ENCODE data around the gene STRIP2. TPM values are rescaled to one million over a fixed set of nuclear protein-coding genes. Genes with fewer than 3 reads are reported as not detected.
"Not testable (repeated sequence)": the region's sequence is repeated elsewhere in the genome, so short reads cannot be mapped to it uniquely, and the experiment has no call there.

The STRIP2 gene
- total RNA-seq, 3 donors from 2014 or later (not counting 1 experiment from before 2014, with no cell fraction given), result 1.7 to 2.3 (median 2.1) TPM

DNA sequence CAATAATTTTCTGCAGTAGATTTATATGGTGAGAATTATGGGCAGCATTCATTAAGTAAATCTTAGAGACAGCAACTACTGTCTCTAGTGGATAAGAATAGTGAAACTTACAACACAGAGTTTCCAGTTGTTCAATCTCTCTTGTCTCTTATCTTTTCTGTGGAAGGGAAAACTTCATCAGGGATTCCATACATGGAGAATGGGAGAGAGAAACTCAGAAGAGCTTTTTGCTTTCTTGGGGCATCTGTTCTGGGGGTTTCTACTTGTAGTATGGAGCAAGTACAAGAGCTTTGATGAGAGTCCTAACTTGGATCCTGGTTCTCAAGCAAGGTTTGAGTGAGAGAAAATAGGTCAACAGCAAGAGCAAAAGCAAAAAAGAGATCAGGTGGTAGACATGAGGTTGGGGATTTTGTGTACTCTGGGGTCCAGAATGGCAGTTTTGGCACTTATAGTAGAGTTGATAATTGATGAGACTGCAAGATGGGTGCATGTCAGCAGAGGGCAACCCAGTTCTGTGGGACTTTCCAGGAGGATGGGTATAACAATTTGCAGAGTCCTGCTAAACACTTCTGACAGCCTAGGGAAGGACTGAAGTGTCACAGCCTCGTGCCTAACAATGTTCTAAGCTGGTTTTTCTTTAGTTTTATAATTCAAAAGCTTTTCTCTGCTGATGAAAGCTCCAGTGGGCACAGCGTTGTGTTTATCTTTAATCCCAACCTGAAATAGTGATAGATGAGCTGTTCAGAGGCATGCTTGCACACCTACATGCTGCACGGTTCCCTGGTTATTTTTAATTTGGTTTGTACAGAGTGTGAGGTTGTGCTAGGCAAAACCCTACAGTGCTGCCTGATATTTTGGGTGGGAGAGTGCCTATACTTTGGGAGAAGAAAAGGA, 32.0 kb upstream of the STRIP2 start:
- intact Hi-C loops (cut with micrococcal nuclease), result loop anchor here (1.0 kb wide), 1 partner anchor 70 kb away; no protein-coding TSS in a partner anchor
- Histone ChIP-seq H3K4me1 (ENCODE audit: control insufficient read depth, insufficient read depth, low read length) (no peaks in the 10 kb centered on the region), H3K4me3 (ENCODE audit: low read length) (no peak overlapping the region), H3K27me3 (ENCODE audit: control insufficient read depth, insufficient read depth, low read length) (no peaks in the 10 kb centered on the region), H3K27ac (ENCODE audit: low read length) (no peak overlapping the region), H3K36me3 (ENCODE audit: control insufficient read depth, insufficient read depth, low read length) (peaks cover 17% of the 10 kb centered on the region), H3K9me3 (ENCODE audit: control insufficient read depth, insufficient read depth, low read length) (no peaks in the 10 kb centered on the region)
- 82% methylated on average over 3 of the region's 3 CpGs for whole genome bisulfite sequencing (ENCODE audit: insufficient coverage)
- H3K9me3 Mint-ChIP-seq, result no peaks in the 10 kb centered on the region
- no peaks in the 10 kb centered on the region for H3K36me3 Mint-ChIP-seq
- H3K27ac Mint-ChIP-seq, result no peak overlapping the region
- H3K4me3 Mint-ChIP-seq, result no peak overlapping the region
- H3K27me3 Mint-ChIP-seq (ENCODE audit: low read depth in 2 of 2), result no peaks in the 10 kb centered on the region
- DNase-seq (peak in 1 of 2 donors; percentile 32), ATAC-seq (peak in 2 of 3 donors; percentile 64 to 68)
- TF ChIP-seq CTCF (IDR thresholded peaks at IDR 0.05), result peak; percentile 19
- peaks cover 0 to 6% of the 10 kb centered on the region in 2 donors for H3K4me1 Mint-ChIP-seq

DNA sequence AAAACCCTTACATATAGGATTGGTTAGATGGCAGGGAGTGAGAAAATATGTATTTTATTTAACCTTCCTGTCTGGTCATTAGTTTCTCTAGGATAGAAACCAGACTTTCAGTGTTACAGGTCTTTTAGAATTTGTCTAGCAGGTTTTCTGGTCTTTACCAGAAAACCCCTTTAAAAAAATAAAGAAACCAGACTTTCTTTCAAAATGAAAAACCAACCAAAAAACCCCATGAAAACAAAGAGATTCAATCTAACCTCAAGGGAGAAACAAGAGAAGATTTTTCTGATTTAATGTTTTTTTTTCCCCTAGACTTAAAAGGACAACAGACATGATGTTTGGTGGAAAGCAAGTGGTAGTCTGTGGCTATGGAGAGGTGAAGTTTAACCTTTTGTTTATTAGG, 28.7 kb upstream of the STRIP2 start:
- Mint-ChIP-seq H3K9me3 (no peaks in the 10 kb centered on the region), H3K4me1 (peaks cover 0 to 6% of the 10 kb centered on the region in 2 donors), H3K27ac (no peak overlapping the region), H3K4me3 (no peak overlapping the region), H3K36me3 (peaks cover 6% of the 10 kb centered on the region), H3K27me3 (ENCODE audit: low read depth in 2 of 2) (no peaks in the 10 kb centered on the region)
- ATAC-seq (no peak), DNase-seq (no peak)
- intact Hi-C loops (cut with micrococcal nuclease), result no loop called here
- no peaks in the 10 kb centered on the region for H3K4me1 ChIP-seq (ENCODE audit: control insufficient read depth, insufficient read depth, low read length)
- H3K36me3 ChIP-seq (ENCODE audit: control insufficient read depth, insufficient read depth, low read length), result peaks cover 17% of the 10 kb centered on the region
- no peak overlapping the region for H3K27ac ChIP-seq (ENCODE audit: low read length)
- no peaks in the 10 kb centered on the region for H3K9me3 ChIP-seq (ENCODE audit: control insufficient read depth, insufficient read depth, low read length)
- no peak for TF ChIP-seq CTCF (IDR thresholded peaks at IDR 0.05)
- H3K4me3 ChIP-seq (ENCODE audit: low read length), result no peak overlapping the region
- H3K27me3 ChIP-seq (ENCODE audit: control insufficient read depth, insufficient read depth, low read length), result no peaks in the 10 kb centered on the region

DNA sequence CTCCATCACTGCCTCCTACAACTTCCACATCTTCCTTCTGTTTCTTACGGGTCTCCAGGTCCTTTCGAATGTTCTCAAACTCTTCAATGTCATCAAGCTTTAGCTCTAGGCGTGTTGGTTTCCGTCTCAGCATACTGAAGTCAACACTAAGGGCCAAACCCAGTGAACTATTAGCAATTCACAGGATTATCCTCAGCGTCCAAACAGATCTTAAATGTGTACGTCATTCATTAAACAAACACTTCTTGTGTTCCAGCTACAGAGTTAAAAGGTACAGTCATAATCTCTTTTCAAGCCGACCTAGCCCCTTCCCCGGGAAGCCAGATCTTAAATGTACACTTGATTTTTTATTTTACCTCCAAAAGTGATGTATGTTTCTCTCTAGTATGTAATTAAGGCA, 24.0 kb upstream of the STRIP2 start:
- H3K4me3 Mint-ChIP-seq; H3K27me3 Mint-ChIP-seq (ENCODE audit: low read depth in 2 of 2); intact Hi-C loops (cut with micrococcal nuclease); H3K4me3 ChIP-seq (ENCODE audit: low read length); H3K27me3 ChIP-seq (ENCODE audit: control insufficient read depth, insufficient read depth, low read length); DNase-seq; ATAC-seq; H3K4me1 Mint-ChIP-seq; H3K27ac ChIP-seq (ENCODE audit: low read length); H3K27ac Mint-ChIP-seq; H3K9me3 ChIP-seq (ENCODE audit: control insufficient read depth, insufficient read depth, low read length); H3K9me3 Mint-ChIP-seq; H3K4me1 ChIP-seq (ENCODE audit: control insufficient read depth, insufficient read depth, low read length): not testable (repeated sequence)
- WGBS (ENCODE audit: insufficient coverage), result 97% methylated on average over 6 of the region's 8 CpGs
- H3K36me3 ChIP-seq (ENCODE audit: control insufficient read depth, insufficient read depth, low read length), result peaks cover 15% of the 10 kb centered on the region
- H3K36me3 Mint-ChIP-seq, result peaks cover 15% of the 10 kb centered on the region

- Mint-ChIP-seq H3K4me1 (no peaks in the 10 kb centered on the region), H3K9me3 (no peaks in the 10 kb centered on the region), H3K4me3 (no peak overlapping the region), H3K27ac (no peak overlapping the region), H3K27me3 (ENCODE audit: low read depth in 2 of 2) (no peaks in the 10 kb centered on the region), H3K36me3 (peaks cover 15% of the 10 kb centered on the region)
- peaks cover 8% of the 10 kb centered on the region for H3K36me3 ChIP-seq (ENCODE audit: control insufficient read depth, insufficient read depth, low read length)
- no peak for ATAC-seq
- no peak overlapping the region for H3K27ac ChIP-seq (ENCODE audit: low read length)
- no peak for TF ChIP-seq CTCF (IDR thresholded peaks at IDR 0.05)
- DNase-seq, result no peak
- no peaks in the 10 kb centered on the region for H3K27me3 ChIP-seq (ENCODE audit: control insufficient read depth, insufficient read depth, low read length)
- H3K9me3 ChIP-seq (ENCODE audit: control insufficient read depth, insufficient read depth, low read length), result peaks cover 2% of the 10 kb centered on the region
- H3K4me1 ChIP-seq (ENCODE audit: control insufficient read depth, insufficient read depth, low read length), result no peaks in the 10 kb centered on the region
- intact Hi-C loops (cut with micrococcal nuclease), result no loop called here
- no peak overlapping the region for H3K4me3 ChIP-seq (ENCODE audit: low read length)
- 99% methylated on average over 4 of the region's 4 CpGs for WGBS (ENCODE audit: insufficient coverage)
Measured at GRCh38 chr7:129412501-129412900, 21.7 kb upstream of the STRIP2 start.

Measured in natural killer cell (primary cell).